ENCODE data around the gene RTF2. TPM values are rescaled to one million over a fixed set of nuclear protein-coding genes. Genes with fewer than 3 reads are reported as not detected.

RTF2 gene
- total and polyA plus RNA-seq, 2 donors from 2014 or later, result 75.1 to 112 TPM

GRCh38 chr20:56483970-56484369 lies 15.5 kb downstream of the RTF2 start:
- Histone ChIP-seq H3K4me3 (ENCODE audit: low read length in 3 of 3) (no peak overlapping the region), H3K9ac (ENCODE audit: low read length in 3 of 3) (no peak overlapping the region), H3K36me3 (ENCODE audit: control insufficient read depth in 2 of 3, insufficient read depth in 3 of 3, low read length in 3 of 3) (peaks cover 7 to 48% (median 33%) of the 10 kb centered on the region in 3 donors), H3K9me3 (ENCODE audit: control insufficient read depth in 2 of 3, insufficient read depth in 1 of 3, low read length in 3 of 3) (no peaks in the 10 kb centered on the region), H3K27ac (ENCODE audit: low read depth in 2 of 2, low read length in 2 of 2) (no peak overlapping the region), H3K4me1 (ENCODE audit: control insufficient read depth in 2 of 3, insufficient read depth in 2 of 3, low read depth in 1 of 3, low read length in 3 of 3) (no peaks in the 10 kb centered on the region), H3K27me3 (ENCODE audit: control insufficient read depth, insufficient read depth, low read length) (no peaks in the 10 kb centered on the region)
- no peak for DNase-seq
- no peak for TF ChIP-seq CTCF (IDR thresholded peaks at IDR 0.05; ENCODE audit: borderline replicate concordance, extremely low read depth, insufficient read depth)
- no peak for FAIRE-seq
- intact Hi-C loops (cut with DNase I), result no loop called here

GRCh38 chr20:56487216-56487615 lies 18.8 kb downstream of the RTF2 start:
- intact Hi-C loops (cut with DNase I), result no loop called here
- TF ChIP-seq CTCF (IDR thresholded peaks at IDR 0.05; ENCODE audit: borderline replicate concordance, extremely low read depth, insufficient read depth), result no peak
- no peak for FAIRE-seq
- no peaks in the 10 kb centered on the region for H3K9me3 ChIP-seq (ENCODE audit: control insufficient read depth in 2 of 3, insufficient read depth in 1 of 3, low read length in 3 of 3)
- peaks cover 3 to 31% (median 24%) of the 10 kb centered on the region in 3 donors for H3K36me3 ChIP-seq (ENCODE audit: control insufficient read depth in 2 of 3, insufficient read depth in 3 of 3, low read length in 3 of 3)
- H3K27me3 ChIP-seq (ENCODE audit: control insufficient read depth, insufficient read depth, low read length), result no peaks in the 10 kb centered on the region
- no peak overlapping the region for H3K27ac ChIP-seq (ENCODE audit: low read depth in 2 of 2, low read length in 2 of 2)
- DNase-seq, result no peak
- no peak overlapping the region for H3K9ac ChIP-seq (ENCODE audit: low read length in 3 of 3)
- H3K4me1 ChIP-seq (ENCODE audit: control insufficient read depth in 2 of 3, insufficient read depth in 2 of 3, low read depth in 1 of 3, low read length in 3 of 3), result no peaks in the 10 kb centered on the region
- no peak overlapping the region for H3K4me3 ChIP-seq (ENCODE audit: low read length in 3 of 3)

GRCh38 chr20:56488566-56488965 lies 20.1 kb downstream of the RTF2 start:
- intact Hi-C loops (cut with DNase I), result no loop called here
- Histone ChIP-seq H3K27ac (ENCODE audit: low read depth in 2 of 2, low read length in 2 of 2) (no peak overlapping the region), H3K27me3 (ENCODE audit: control insufficient read depth, insufficient read depth, low read length) (no peaks in the 10 kb centered on the region), H3K4me1 (ENCODE audit: control insufficient read depth in 2 of 3, insufficient read depth in 2 of 3, low read depth in 1 of 3, low read length in 3 of 3) (no peaks in the 10 kb centered on the region), H3K9ac (ENCODE audit: low read length in 3 of 3) (no peak overlapping the region), H3K36me3 (ENCODE audit: control insufficient read depth in 2 of 3, insufficient read depth in 3 of 3, low read length in 3 of 3) (peaks cover 3 to 33% (median 24%) of the 10 kb centered on the region in 3 donors), H3K9me3 (ENCODE audit: control insufficient read depth in 2 of 3, insufficient read depth in 1 of 3, low read length in 3 of 3) (no peaks in the 10 kb centered on the region), H3K4me3 (ENCODE audit: low read length in 3 of 3) (no peak overlapping the region)
- TF ChIP-seq CTCF (IDR thresholded peaks at IDR 0.05; ENCODE audit: borderline replicate concordance, extremely low read depth, insufficient read depth), result no peak
- no peak for DNase-seq
- FAIRE-seq, result no peak

- H3K4me3 ChIP-seq (ENCODE audit: low read length in 3 of 3), result no peak overlapping the region
- TF ChIP-seq CTCF (IDR thresholded peaks at IDR 0.05; ENCODE audit: borderline replicate concordance, extremely low read depth, insufficient read depth), result no peak
- no peak for DNase-seq
- FAIRE-seq, result no peak
- H3K27me3 ChIP-seq (ENCODE audit: control insufficient read depth, insufficient read depth, low read length), result no peaks in the 10 kb centered on the region
- H3K9ac ChIP-seq (ENCODE audit: low read length in 3 of 3), result no peak overlapping the region
- H3K36me3 ChIP-seq (ENCODE audit: control insufficient read depth in 2 of 3, insufficient read depth in 3 of 3, low read length in 3 of 3), result peaks cover 0 to 5% (median 2%) of the 10 kb centered on the region in 3 donors
- no peaks in the 10 kb centered on the region for H3K9me3 ChIP-seq (ENCODE audit: control insufficient read depth in 2 of 3, insufficient read depth in 1 of 3, low read length in 3 of 3)
- no peak overlapping the region for H3K27ac ChIP-seq (ENCODE audit: low read depth in 2 of 2, low read length in 2 of 2)
- no peaks in the 10 kb centered on the region for H3K4me1 ChIP-seq (ENCODE audit: control insufficient read depth in 2 of 3, insufficient read depth in 2 of 3, low read depth in 1 of 3, low read length in 3 of 3)
- intact Hi-C loops (cut with DNase I), result no loop called here
Observed at GRCh38 chr20:56501116-56501515, 32.7 kb downstream of the RTF2 start.

All from kidney (tissue), 14 donors.